DMS53 (cell line): ENCODE measurements around the gene KIF26A.

Source experiments
- DNase-seq: peaks from one replicate; lab custom pipeline; 2025; lab: John Stamatoyannopoulos, UW

KIF26A gene

GRCh38 chr14:104138098-104138717, at the start of gene KIF26A:
Gene KIF26A (plus strand): TSS chr14:104138587. CDS start chr14:104138723, 136 bp downstream.
- DNase-seq, result no peak

- DNase-seq, result no peak
Measured at GRCh38 chr14:104090071-104090748, 48.2 kb upstream of the KIF26A start.

DNA sequence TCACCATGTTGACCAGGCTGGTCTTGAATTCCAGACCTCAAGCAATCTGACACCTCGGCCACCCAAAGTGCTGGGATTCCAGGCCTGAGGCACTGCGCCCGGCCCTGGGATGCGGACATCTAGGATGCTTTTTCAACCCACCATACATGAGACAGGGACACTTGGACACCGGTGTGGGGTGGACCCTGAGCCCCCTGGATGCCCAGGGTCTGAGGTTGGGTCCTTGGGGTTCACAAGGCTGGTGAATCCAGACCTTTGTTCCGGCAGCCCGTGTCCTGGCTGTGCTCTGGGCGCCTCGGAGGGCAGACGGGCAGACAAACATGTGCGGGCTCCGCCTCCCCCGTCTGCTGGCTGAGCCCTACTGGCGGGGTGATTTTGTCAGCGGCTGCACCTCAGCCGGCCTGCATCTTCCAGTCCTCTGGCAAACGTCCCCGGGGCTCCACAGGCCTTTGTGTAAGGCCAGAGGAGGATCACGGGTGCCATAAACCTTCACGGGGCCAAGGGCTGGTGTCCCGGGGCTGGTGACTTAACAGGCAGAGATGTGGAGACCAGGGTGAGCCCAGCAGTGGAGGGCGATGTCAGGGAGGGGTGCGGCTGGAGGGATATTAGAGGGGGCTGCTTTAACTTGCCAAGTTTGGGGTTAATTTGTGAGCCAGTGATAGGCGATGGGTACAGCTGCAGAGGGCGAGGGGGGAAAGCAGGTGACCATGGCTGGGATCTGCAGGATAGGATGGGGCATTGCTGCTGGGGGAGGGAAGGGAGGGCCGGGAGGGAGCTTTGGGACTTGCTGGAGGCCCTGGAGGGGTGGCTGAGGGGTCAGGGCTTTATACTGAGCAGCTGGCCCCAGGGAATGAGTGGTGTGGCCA, 47.1 kb upstream of the KIF26A start:
- no peak for DNase-seq

DNA sequence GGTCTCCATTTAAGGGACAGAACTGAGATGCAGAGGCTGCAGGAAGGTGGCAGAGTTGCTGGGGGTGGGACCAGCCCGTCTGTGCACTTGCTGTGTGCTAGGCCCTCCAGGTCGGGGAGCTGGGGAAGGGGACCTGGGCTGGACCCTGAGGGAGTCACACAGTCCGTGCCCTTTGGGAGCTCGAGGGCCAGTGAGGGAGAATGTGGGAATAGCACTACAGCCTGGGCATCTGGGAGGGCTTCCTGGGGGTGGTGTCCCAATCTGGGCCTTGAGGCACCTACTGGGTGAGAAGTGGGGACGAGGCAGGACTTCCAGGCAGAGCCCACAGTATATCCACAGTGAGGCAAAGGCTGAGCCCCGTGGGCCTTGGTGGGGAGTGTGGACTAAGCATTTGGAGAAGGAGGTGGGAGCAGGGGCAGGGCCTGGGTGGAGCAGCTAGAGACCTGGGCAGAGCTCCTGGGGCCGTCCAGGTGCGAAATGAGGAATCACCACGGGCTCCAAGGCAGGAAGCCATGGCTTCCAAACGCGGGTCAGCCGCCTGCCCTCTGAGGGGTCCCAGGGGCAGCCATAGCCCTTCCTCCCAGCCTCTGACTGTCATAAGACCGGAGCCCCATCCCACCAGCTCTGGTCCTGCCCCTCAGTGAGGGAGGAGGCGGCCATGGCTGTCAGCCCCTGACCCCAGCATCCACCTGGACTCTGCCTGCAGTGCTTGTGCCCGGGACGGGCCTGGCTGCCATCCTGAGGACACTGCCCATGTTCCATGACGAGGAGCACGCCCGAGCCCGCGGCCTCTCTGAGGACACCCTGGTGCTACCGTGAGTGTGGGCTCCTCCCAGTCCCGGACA, 46.2 kb upstream of the KIF26A start:
- DNase-seq, result no peak

DNA sequence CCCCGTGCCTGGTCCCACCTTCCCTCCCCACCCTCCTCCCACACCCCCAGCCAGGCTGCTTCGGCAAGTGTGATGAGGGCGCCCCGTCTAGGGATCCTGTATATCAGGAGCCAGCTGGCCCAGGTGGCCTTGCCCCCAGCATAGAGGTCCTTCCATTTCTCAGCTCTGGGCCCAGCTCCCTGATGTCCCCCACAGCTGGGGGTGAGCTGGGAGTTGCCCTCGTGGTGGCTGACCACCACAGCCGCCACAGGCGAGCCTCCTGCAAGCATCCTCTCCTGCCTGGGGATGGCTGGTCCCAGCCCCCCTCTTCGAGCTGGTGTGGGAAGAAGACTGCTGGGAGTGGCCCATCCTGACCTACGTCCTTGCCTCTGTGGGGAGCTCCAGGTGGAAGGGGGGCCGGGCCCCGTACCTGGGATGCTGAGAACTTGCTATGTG, 45.4 kb upstream of the KIF26A start:
- DNase-seq, result no peak

DNA sequence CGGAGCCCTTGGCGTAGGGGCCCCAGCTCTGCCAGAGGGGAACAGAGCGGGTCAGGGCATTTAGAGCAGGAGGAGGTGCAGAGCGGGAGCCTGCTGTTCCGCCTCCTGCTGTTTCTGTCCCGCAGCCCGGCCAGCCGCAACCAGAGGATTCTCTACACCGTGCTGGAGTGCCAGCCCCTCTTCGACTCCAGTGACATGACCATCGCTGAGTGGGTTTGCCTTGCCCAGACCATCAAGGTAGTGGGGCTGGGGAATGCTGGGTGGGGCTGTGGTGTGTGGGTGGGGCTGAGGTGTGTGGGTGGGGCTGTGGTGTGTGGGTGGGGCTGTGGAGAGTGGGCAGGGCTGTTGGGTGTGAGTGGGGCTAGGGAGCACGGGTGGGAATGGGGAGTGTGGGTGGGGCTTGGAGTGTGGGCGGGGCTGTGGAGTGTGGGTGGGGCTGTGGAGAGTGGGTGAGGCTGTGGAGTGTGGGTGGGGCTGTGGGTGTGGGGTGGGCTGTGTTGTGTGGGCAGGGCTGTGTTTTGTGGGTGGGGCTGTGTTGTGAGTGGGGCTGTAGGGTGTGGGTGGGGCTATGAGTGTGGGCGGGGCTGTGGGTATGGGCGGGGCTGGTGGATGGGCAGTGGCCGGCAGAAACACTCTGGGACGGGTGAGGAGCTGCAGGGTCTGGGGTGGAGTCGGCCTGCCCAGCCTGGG, 44.9 kb upstream of the KIF26A start:
- no peak for DNase-seq

DNA sequence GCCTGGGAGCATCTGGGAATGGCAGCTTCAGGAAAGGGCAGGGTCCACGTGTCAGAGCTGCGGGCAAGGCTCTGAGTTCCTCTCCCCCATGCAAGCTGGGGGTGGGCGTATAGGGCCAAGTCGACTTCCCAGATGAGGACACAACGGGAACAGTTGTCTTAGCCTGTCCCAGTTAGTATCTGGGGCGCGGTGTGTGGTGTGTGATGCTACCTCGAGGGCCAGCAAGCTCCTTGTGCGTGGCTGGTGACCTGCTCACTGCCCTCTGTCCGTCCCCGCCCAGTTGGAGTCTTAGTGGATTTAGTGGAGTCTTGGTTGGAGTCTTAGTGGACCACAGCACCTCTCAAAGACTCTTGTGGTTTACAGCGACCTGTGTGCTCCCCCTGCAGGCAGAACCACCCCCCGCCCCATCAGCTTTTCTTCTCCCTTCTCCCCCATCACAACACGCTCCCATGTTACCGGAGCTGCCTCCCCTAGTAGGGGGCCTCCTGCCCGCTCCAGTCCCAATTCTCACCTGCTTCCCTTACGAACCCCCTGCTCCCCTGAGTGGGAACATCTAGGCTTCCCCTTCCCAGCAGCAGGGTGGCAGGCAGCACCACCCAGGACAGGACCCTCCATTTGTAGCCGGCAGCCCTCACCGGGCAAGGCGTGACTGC, 44.2 kb upstream of the KIF26A start:
- DNase-seq, result no peak

DNA sequence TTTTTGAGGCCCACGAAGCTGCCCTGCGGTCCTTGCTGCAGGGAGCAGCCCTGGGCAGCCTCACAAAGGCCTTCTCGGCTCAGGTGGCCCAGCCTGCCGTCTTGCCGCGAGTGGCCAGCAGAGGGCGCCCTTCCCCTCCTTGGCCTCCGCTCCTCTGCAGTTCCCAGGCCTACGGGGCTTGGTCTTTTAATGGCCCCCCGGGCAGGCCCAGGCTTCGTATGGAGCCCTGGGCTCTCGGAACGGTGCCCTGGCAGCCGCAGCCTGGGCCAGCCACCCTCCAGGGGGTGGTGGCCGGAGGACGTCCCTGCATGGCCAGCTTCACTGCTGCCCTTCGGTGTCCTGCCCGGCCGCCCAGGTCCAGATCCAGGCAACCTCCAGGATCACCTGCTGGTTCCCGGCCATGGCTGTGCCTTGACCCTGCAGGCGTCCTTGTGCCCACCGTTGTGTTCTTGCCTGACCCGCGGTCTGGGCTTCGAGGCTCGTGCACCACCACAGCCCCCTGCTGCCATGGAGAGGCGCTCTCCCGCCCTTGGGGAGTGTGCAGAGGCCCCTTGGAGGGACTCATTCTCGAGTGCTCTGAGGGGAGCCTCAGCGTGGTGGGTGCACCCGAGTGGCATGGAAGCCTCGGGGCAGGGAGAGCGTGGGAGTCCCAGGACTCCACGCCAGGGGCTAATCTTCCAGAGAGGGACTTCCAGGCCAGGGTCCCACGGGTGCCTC, 43.5 kb upstream of the KIF26A start:
- peak; percentile 46 for DNase-seq

- no peak for DNase-seq
Measured at GRCh38 chr14:104095426-104096310, 42.7 kb upstream of the KIF26A start.

- DNase-seq, result no peak
Measured at GRCh38 chr14:104096318-104096717, 42.1 kb upstream of the KIF26A start.

GRCh38 chr14:104096751-104097700, 41.4 kb upstream of the KIF26A start:
- DNase-seq, result no peak

DNA sequence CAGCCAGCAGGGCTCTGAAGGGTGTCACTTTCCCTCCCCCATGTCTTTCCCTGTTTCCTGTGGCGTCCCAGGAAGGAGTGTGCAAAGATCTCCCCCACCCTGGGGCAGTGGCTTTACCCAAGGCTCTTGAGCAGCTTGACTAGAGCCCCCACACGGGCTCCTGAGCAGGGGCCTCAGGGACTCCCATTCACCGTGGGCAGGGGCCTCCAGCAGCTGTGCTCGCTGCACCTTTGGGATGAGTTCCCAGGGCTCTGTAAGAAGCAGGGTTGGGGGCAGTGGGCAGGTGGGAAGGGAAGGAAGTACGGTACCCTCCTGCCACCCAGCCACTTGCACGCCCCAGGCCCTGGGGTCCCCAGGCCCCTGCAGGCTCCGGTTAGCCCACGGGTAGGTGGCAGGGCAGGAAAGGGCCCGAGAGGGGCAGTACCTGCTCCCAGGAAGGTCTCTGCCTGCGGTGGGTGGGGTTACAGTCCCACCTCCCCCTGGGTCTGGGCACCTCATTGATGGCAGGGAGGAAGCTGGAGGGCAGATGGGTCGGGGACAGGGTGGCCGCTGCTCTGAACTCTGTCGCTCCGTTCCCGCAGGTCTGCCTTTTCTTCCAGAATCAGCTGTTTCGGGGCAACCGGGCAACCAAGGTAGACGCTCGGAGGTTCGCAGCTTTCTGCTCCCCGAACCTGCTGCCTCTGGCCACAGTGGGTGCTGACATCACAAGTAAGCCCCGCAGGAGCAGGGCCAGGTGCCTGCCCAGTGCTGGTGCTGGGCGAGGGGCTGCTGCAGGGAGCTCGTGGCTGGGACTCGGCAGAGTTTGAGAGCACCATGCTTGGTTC, 39.9 kb upstream of the KIF26A start:
- DNase-seq, result no peak

DNA sequence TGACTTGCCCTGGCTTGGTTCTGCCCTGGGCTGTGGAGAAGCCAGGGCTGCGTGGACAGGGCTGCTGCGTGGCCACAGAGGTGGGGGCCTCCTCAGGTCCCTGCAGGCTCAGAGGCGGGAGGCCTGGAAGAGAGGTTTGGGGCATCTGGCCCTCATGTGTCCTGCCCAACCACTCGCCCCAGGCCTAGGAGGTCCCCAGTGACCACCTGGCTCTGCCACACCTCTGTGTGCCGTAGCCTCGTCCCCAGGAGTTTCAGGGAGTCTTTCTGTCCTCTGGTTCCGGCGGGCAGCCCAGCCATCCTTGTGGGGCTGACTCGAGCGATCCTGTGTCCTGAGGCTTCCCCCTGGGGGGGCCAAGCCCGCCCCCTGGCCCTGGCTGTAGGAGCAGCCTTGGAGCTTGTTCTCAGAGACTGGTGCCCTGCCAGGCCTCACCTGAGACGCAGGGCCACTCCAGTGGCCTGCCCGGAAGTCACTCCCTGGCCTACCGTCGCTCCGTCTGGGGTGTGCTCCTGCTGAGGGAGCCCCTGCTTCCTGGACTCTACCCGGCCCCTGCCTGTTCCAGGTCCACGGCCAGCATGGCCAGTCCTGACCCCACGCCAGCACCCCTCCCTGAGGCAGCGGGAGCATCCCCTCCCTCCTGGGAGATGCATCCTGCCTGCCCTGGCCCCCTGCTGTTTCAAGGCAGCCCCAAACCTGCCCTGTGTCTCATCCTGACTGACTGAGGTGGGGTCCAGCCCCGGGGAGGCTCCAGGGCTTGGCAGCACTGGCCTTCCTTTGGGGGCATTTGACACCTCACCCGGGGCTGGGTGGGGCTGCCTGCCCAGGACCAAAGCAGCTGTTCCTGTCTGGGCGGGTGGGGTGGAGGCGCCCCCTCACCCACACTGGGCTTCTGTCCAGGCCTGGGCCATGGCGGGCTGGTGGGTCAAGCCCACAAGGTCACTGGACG, 39.0 kb upstream of the KIF26A start:
- no peak for DNase-seq

DNA sequence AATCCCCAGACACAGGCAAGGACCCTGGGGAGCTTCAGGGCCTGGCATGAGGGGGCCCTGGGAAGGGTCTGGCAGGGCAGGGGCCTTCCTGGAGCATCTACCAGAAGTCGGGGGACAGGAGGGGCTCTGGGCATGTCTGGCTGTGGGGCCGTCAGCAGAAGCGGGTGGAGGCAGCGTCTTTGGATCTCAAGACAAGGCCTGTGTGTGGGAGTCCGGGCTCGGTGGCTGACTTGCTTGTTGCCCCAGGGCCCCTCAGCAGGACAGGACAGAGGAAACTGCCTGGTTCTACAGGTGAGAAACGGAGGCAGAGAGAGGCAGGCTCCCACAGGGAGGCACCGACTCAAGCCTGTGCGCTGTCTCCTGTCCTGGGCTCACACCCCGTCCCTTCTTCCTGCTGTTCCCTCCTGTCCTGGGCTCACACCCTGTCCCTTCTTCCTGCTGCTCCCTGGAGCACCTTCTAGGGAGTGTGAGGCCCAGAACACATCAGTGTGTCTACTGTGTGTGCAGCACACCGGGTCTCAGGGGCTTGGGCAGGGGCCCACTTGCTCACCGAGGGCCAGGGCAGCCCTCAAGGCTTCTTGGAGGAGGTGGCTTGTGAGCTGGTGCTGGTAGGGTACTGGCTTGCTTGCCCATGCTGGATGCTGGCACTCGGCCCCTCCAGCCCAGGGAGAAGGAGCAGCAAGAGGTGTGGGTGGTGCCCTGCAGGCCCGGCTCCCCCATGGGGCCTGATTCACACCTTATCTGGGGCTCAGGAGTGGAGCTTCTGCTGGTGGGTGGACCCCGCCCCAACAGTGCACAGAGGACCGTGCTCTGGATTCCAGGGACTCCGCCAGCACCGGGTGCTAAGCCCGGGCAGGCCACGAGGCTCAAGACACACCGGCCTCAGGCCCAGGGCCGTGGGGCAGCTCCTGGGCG, 38.0 kb upstream of the KIF26A start:
- DNase-seq, result no peak

GRCh38 chr14:104101086-104101621, 37.2 kb upstream of the KIF26A start:
- no peak for DNase-seq
